DND-41 (cell line): ENCODE data around the gene PFKFB2.

Experiments
- ATAC-seq: fragments of 200-7000 bp; cut with Tn5 transposase; 3 replicates; pipeline ENCODE4 v1.9.1; 2021; ENCODE audit warnings: low read depth; ENCODE audit not compliant: insufficient read depth
- DNase-seq: peaks from one replicate; pipeline ENCODE4 v3.0.0-alpha.2; 2020
- H2AFZ ChIP-seq: 2 replicates; pipeline ENCODE4 v1.6.0; 2012; ENCODE audit warnings: low read depth, low read length
- H3K27ac ChIP-seq: 2 replicates; pipeline ENCODE4 v1.5.1; 2012; ENCODE audit warnings: low read length, inconsistent platforms
- H3K27me3 ChIP-seq: fragments of 200-600 bp; sonication (generic); 2 replicates; pipeline ENCODE4 v1.6.0; 2012; ENCODE audit warnings: low read length, mild to moderate bottlenecking, inconsistent platforms; ENCODE audit not compliant: insufficient read depth, poor library complexity
- H3K36me3 ChIP-seq: 2 replicates; pipeline ENCODE4 v1.5.1; 2012; ENCODE audit warnings: low read length, inconsistent platforms; ENCODE audit not compliant: insufficient read depth
- H3K4me1 ChIP-seq: 2 replicates; pipeline ENCODE4 v1.5.1; 2012; ENCODE audit warnings: mild to moderate bottlenecking, low read length; ENCODE audit not compliant: insufficient read depth
- H3K4me2 ChIP-seq: 2 replicates; pipeline ENCODE4 v1.6.0; 2012; ENCODE audit warnings: mild to moderate bottlenecking, moderate library complexity, low read length, inconsistent platforms; ENCODE audit not compliant: insufficient read depth
- H3K4me3 ChIP-seq, 2 experiments: fragments of 200-600 bp in 1 of 2; shearing (Covaris generic) in 1 of 2; 2 replicates each; pipeline ENCODE4 v1.5.1; 2012 to 2016; ENCODE audit warnings: inconsistent platforms in 2 of 2, low read length in 2 of 2, mild to moderate bottlenecking in 2 of 2, low read depth in 1 of 2, moderate library complexity in 1 of 2
- H3K79me2 ChIP-seq: 2 replicates; pipeline ENCODE4 v1.6.0; 2012; ENCODE audit warnings: low read length, inconsistent platforms; ENCODE audit not compliant: insufficient read depth
- H3K9ac ChIP-seq: 2 replicates; pipeline ENCODE4 v1.6.0; 2012; ENCODE audit warnings: low read depth, mild to moderate bottlenecking, inconsistent platforms, low read length, moderate library complexity
- H3K9me3 ChIP-seq: 2 replicates; pipeline ENCODE4 v1.5.1; 2012; ENCODE audit warnings: low read length, moderate library complexity, mild to moderate bottlenecking, inconsistent platforms; ENCODE audit not compliant: insufficient read depth, severe bottlenecking
- H4K20me1 ChIP-seq: 2 replicates; pipeline ENCODE4 v1.6.0; 2012; ENCODE audit warnings: low read length; ENCODE audit not compliant: insufficient read depth
- CTCF ChIP-seq: IDR thresholded peaks from 2 replicates; pipeline ENCODE4 v1.5.1; 2012; ENCODE audit warnings: borderline replicate concordance, low read length, moderate library complexity, mild to moderate bottlenecking; ENCODE audit not compliant: poor library complexity, severe bottlenecking; ENCODE audit errors: extremely low read depth
- EZH2 ChIP-seq: IDR thresholded peaks from 3 replicates; pipeline ENCODE4 v1.6.1; 2012; ENCODE audit warnings: borderline replicate concordance, low read depth, mild to moderate bottlenecking, moderate library complexity, low read length, inconsistent platforms; ENCODE audit not compliant: severe bottlenecking

Gene PFKFB2

DNA sequence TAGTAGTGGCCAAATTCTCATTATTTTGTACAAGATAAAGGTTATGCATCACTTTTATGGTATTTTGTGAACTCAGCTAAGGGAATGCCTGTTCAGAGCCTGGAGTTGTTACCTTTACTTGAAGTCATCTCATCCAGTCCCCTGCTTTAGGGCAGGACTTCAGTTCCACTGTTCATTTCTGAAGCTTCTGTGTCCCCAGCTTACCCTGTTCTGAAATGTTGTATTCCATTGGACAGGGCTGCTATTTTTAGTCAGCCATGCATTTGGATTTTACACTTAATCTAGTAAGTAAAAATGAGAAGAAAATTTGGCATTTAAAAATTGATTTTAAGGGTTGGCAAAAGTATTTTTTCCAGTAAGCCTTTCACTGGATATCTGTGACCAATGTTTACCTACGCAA, 23.9 kb downstream of the PFKFB2 start:
- H3K27me3 ChIP-seq, result peaks cover 6% of the 10 kb centered on the region
- no peak for ATAC-seq

DNA sequence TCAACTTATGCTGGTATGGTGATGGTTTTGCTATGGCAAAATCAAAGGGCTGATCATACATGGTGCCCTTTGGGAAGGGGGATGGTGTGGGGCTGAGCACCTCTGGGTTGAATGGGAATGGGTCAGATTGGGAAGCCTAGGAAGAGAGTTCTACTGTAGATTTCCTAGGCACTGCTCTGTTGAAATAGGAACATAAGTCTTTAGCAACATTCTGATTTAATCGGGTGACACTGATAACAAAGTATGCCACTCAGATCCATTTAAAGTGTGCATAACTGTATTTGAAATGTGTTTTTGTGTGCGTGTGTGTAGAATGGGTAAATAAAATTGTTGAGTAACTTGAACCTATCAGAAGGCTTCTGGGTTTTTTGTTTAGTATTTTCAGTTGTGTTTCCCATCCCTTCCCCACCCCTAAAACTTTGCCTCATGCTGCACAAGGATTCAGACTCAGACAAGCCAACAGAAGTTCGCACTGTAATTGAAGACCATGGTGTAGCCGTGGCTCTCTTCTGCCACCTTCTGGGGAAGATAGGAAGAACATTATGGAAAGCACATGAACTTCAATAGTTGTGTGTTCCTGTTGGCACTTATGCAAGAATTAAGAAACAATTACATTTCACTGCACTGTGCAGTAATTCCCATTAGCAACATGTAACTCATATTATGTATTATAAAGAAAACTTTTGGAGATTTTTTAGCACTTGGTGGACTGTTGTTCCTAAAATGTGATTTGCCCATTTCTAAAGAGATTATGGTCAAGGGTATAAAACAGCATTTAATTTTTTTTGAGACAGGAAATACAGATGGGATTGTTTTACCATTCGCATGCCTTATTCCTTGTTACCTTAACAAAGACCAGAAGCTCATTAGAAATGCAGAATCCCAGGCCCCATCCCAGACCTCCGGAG, 24.6 kb downstream of the PFKFB2 start:
- H3K79me2 ChIP-seq, result no peaks in the 10 kb centered on the region
- H3K4me1 ChIP-seq, result peaks cover 7% of the 10 kb centered on the region; the same call in 1 of the 2 replicates
- H3K9me3 ChIP-seq, result no peaks in the 10 kb centered on the region
- TF ChIP-seq CTCF, result peak; percentile 92
- no peak for TF ChIP-seq EZH2
- no peaks in the 10 kb centered on the region for H3K36me3 ChIP-seq
- peak; percentile 95 for ATAC-seq
- peak; percentile 77 for DNase-seq
- no peaks in the 10 kb centered on the region for H4K20me1 ChIP-seq
- H3K9ac ChIP-seq, result no peak overlapping the region
- H2AFZ ChIP-seq, result no peak overlapping the region
- no peak overlapping the region for H3K4me3 ChIP-seq
- no peak overlapping the region for H3K27ac ChIP-seq
- H3K27me3 ChIP-seq, result peaks cover 6% of the 10 kb centered on the region
- H3K4me2 ChIP-seq, result no peak overlapping the region

More for the DNA sequence above, 23.9 kb downstream of the PFKFB2 start:
- H3K4me2 ChIP-seq, result no peak overlapping the region
- H3K4me1 ChIP-seq, result no peaks in the 10 kb centered on the region
- no peaks in the 10 kb centered on the region for H3K79me2 ChIP-seq
- H3K9me3 ChIP-seq, result no peaks in the 10 kb centered on the region
- no peak overlapping the region for H3K27ac ChIP-seq
- no peak for DNase-seq
- no peak overlapping the region for H3K9ac ChIP-seq
- no peak overlapping the region for H3K4me3 ChIP-seq
- no peaks in the 10 kb centered on the region for H3K36me3 ChIP-seq
- no peak overlapping the region for H2AFZ ChIP-seq
- no peaks in the 10 kb centered on the region for H4K20me1 ChIP-seq
- TF ChIP-seq EZH2 (no peak), CTCF (no peak)

DNA sequence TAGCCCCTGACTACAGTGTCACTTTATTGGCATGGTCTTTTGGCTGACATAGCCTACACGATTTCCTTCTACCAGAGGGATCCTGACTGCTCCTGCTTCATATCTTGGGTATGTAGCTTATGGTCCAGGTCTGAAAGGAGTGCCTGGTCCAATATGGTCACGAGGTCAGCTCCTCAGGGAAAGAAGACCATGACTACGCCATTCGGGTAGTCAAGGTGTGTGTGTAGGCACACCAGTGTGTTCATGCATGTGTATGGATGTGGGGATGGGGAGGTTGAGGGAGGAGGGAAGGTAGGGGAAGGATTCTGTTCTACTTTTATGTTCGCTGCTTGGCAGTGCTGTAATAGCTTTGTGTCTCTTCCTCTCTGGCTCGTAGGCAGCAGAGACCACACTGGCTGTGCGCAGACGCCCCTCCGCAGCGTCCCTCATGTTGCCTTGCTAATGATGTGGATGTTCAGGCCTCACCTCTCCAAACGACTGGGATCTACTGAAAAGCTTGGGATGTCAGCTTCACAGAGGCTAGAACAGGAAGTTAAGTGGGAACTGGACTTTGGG, 25.6 kb downstream of the PFKFB2 start:
- Histone ChIP-seq H3K79me2 (no peaks in the 10 kb centered on the region), H3K27me3 (peaks cover 6% of the 10 kb centered on the region), H3K4me1 (peaks cover 15% of the 10 kb centered on the region), H3K4me2 (no peak overlapping the region), H3K9me3 (no peaks in the 10 kb centered on the region), H3K27ac (no peak overlapping the region), H3K9ac (no peak overlapping the region), H3K36me3 (no peaks in the 10 kb centered on the region), H4K20me1 (no peaks in the 10 kb centered on the region), H3K4me3 (no peak overlapping the region), H2AFZ (no peak overlapping the region)
- no peak for ATAC-seq
- DNase-seq, result no peak
- TF ChIP-seq EZH2, result no peak
- no peak for TF ChIP-seq CTCF
